KMS-11 (cell line): ENCODE measurements around the gene DNAJC5G.
A peak's percentile ranks its signal among the peaks of the same experiment; 100 is the strongest.

Experiments
- H2AFZ ChIP-seq: fragments of 200-600 bp; sonication (generic); 2 replicates; pipeline ENCODE4 v1.6.1; 2016; ENCODE audit warnings: antibody characterized with exemption, mixed run types, low read depth
- H3K27ac ChIP-seq: fragments of 200-600 bp; sonication (generic); 2 replicates; pipeline ENCODE4 v1.6.1; 2016; ENCODE audit warnings: mild to moderate bottlenecking, mixed run types
- H3K27me3 ChIP-seq: fragments of 200-600 bp; sonication (generic); 2 replicates; pipeline ENCODE4 v1.6.1; 2017; ENCODE audit warnings: mild to moderate bottlenecking, low read depth, mixed run types, moderate library complexity; ENCODE audit not compliant: insufficient read depth
- H3K36me3 ChIP-seq: fragments of 200-600 bp; sonication (generic); 2 replicates; pipeline ENCODE4 v1.6.1; 2017; ENCODE audit warnings: mild to moderate bottlenecking, mixed run types; ENCODE audit not compliant: insufficient read depth
- H3K4me1 ChIP-seq: fragments of 200-600 bp; sonication (generic); 2 replicates; pipeline ENCODE4 v1.6.1; 2016; ENCODE audit warnings: mild to moderate bottlenecking, low read depth, mixed run types; ENCODE audit not compliant: poor library complexity, severe bottlenecking
- H3K4me2 ChIP-seq: fragments of 200-600 bp; sonication (generic); 2 replicates; pipeline ENCODE4 v1.7.0; 2016; ENCODE audit warnings: mild to moderate bottlenecking, mixed run types
- H3K4me3 ChIP-seq: fragments of 200-600 bp; sonication (generic); IDR thresholded peaks from 2 replicates; pipeline ENCODE4 v1.6.1; 2017; ENCODE audit warnings: low read depth, low read length, mixed read lengths; ENCODE audit not compliant: insufficient read depth
- H3K79me2 ChIP-seq: fragments of 200-600 bp; sonication (generic); 2 replicates; pipeline ENCODE4 v1.6.1; 2016; ENCODE audit warnings: low read depth, mixed run types; ENCODE audit not compliant: insufficient read depth
- H3K9ac ChIP-seq: fragments of 200-600 bp; sonication (generic); 2 replicates; pipeline ENCODE4 v1.6.1; 2016; ENCODE audit warnings: mild to moderate bottlenecking, mixed run types
- H4K20me1 ChIP-seq: fragments of 200-600 bp; sonication (generic); 2 replicates; pipeline ENCODE4 v1.6.1; 2016; ENCODE audit warnings: mild to moderate bottlenecking, mixed run types; ENCODE audit not compliant: insufficient read depth
- CTCF ChIP-seq: fragments of 200-600 bp; sonication (generic); conservative IDR thresholded peaks from 2 replicates; pipeline ENCODE4 v1.6.1; 2017; ENCODE audit warnings: low read depth, mild to moderate bottlenecking, antibody characterized with exemption, low read length, moderate library complexity, mixed read lengths

DNAJC5G gene

GRCh38 chr2:27303093-27304025 lies 28.1 kb downstream of the DNAJC5G start:
- Histone ChIP-seq H3K27ac (no peak overlapping the region; the same call in 1 of the 2 replicates), H3K27me3 (no peaks in the 10 kb centered on the region), H2AFZ (peak overlapping the region; percentile 99), H3K36me3 (no peaks in the 10 kb centered on the region), H3K4me1 (peaks cover 7% of the 10 kb centered on the region), H3K4me3 (peak overlapping the region; percentile 25), H3K9ac (peak overlapping the region; percentile 56; the same call in 1 of the 2 replicates), H4K20me1 (no peaks in the 10 kb centered on the region), H3K79me2 (no peaks in the 10 kb centered on the region), H3K4me2 (peak overlapping the region; percentile 73)
- peak; percentile 80 for TF ChIP-seq CTCF

GRCh38 chr2:27304488-27305240 lies 29.4 kb downstream of the DNAJC5G start:
- Histone ChIP-seq H3K4me1 (peaks cover 7% of the 10 kb centered on the region), H3K36me3 (no peaks in the 10 kb centered on the region), H2AFZ (no peak overlapping the region), H3K79me2 (no peaks in the 10 kb centered on the region), H3K4me3 (no peak overlapping the region), H3K27me3 (no peaks in the 10 kb centered on the region), H3K4me2 (no peak overlapping the region), H4K20me1 (no peaks in the 10 kb centered on the region), H3K27ac (no peak overlapping the region), H3K9ac (no peak overlapping the region)
- no peak for TF ChIP-seq CTCF

- no peak for TF ChIP-seq CTCF
- Histone ChIP-seq H3K9ac (no peak overlapping the region), H3K27me3 (no peaks in the 10 kb centered on the region), H3K4me1 (peaks cover 7% of the 10 kb centered on the region), H3K79me2 (no peaks in the 10 kb centered on the region), H3K4me2 (no peak overlapping the region), H2AFZ (no peak overlapping the region), H3K36me3 (no peaks in the 10 kb centered on the region), H3K4me3 (no peak overlapping the region), H4K20me1 (no peaks in the 10 kb centered on the region), H3K27ac (no peak overlapping the region)
Observed at GRCh38 chr2:27305516-27305915, 30.3 kb downstream of the DNAJC5G start.

GRCh38 chr2:27306136-27306535 lies 30.9 kb downstream of the DNAJC5G start:
- no peaks in the 10 kb centered on the region for H3K27me3 ChIP-seq
- H3K4me1 ChIP-seq: peaks cover 7% of the 10 kb centered on the region
- H2AFZ ChIP-seq: no peak overlapping the region
- TF ChIP-seq CTCF: no peak
- no peaks in the 10 kb centered on the region for H3K79me2 ChIP-seq
- no peak overlapping the region for H3K27ac ChIP-seq
- H3K4me3 ChIP-seq: no peak overlapping the region
- H3K9ac ChIP-seq: no peak overlapping the region
- no peaks in the 10 kb centered on the region for H4K20me1 ChIP-seq
- no peaks in the 10 kb centered on the region for H3K36me3 ChIP-seq
- H3K4me2 ChIP-seq: no peak overlapping the region
